Fibroblast of lung (primary cell): Measurements from ENCODE around the gene GAS7. TPM values are rescaled to one million over a fixed set of nuclear protein-coding genes. Genes with fewer than 3 reads are reported as not detected.

Experiments
- DNase-seq, 2 donors: peaks; one replicate each; pipeline versions ENCODE4 v3.0.0 to v3.0.0-alpha.2; 2010; ENCODE audit warnings: low read depth in 2 of 2
- H2AFZ ChIP-seq: 2 replicates; pipeline ENCODE4 v1.5.1; 2012; ENCODE audit warnings: low read length, control low read depth, inconsistent platforms
- H3K27ac ChIP-seq: 2 replicates; pipeline ENCODE4 v1.5.1; 2011; ENCODE audit warnings: low read length, control low read depth; ENCODE audit not compliant: insufficient read depth
- H3K27me3 ChIP-seq: 2 replicates; pipeline ENCODE4 v1.5.1; 2011; ENCODE audit warnings: mild to moderate bottlenecking, low read length; ENCODE audit not compliant: control insufficient read depth, insufficient read depth
- H3K36me3 ChIP-seq: 2 replicates; pipeline ENCODE4 v1.5.1; 2011; ENCODE audit warnings: low read length; ENCODE audit not compliant: control insufficient read depth, insufficient read depth
- H3K4me1 ChIP-seq: 2 replicates; pipeline ENCODE4 v1.5.1; 2011; ENCODE audit warnings: low read length; ENCODE audit not compliant: control insufficient read depth, insufficient read depth; ENCODE audit errors: extremely low read depth
- H3K4me2 ChIP-seq: 2 replicates; pipeline ENCODE4 v1.5.1; 2011; ENCODE audit warnings: low read length, control low read depth; ENCODE audit not compliant: insufficient read depth; ENCODE audit errors: extremely low read depth
- H3K4me3 ChIP-seq, 4 experiments: fragments of 200-600 bp in 1 of 4; sonication (generic) in 1 of 4; replicated peaks in 1 of 4; 2 replicates each; pipeline ENCODE4 v1.5.1; 2011 to 2016; ENCODE audit warnings: low read length in 4 of 4, low read depth in 3 of 4, mild to moderate bottlenecking in 3 of 4, control low read depth in 2 of 4, inconsistent platforms in 1 of 4, mixed read lengths in 1 of 4; ENCODE audit not compliant: insufficient read depth in 1 of 4; ENCODE audit errors: control extremely low read depth in 1 of 4
- H3K79me2 ChIP-seq: 2 replicates; pipeline ENCODE4 v1.5.1; 2012; ENCODE audit warnings: mild to moderate bottlenecking, low read length, inconsistent platforms; ENCODE audit not compliant: control insufficient read depth, insufficient read depth
- H3K9ac ChIP-seq: 2 replicates; pipeline ENCODE4 v1.5.1; 2011; ENCODE audit warnings: mild to moderate bottlenecking, low read length, control low read depth; ENCODE audit not compliant: insufficient read depth
- H3K9me3 ChIP-seq: 2 replicates; pipeline ENCODE4 v1.5.1; 2012; ENCODE audit warnings: low read depth, low read length; ENCODE audit not compliant: control insufficient read depth, insufficient read depth
- H4K20me1 ChIP-seq: 2 replicates; pipeline ENCODE4 v1.5.1; 2011; ENCODE audit warnings: low read length; ENCODE audit not compliant: control insufficient read depth, insufficient read depth; ENCODE audit errors: extremely low read depth
- EZH2 ChIP-seq: IDR thresholded peaks from 2 replicates; pipeline ENCODE4 v1.5.1; 2012; ENCODE audit warnings: low read length, control low read depth, mild to moderate bottlenecking; ENCODE audit errors: missing control alignments
- polyA plus RNA-seq, 2 donors: library from polyadenylated mRNA; depleted of rRNA in 1 of 2; stranded (reverse) in 1 of 2; unstranded in 1 of 2; fragments of >200 nt; gene quantifications; 2 replicates each; pipeline ENCODE4 v1.2.1, GENCODE V29; 2011 to 2012; ENCODE audit warnings: missing spikeins in 1 of 2
- total RNA-seq: library from RNA; depleted of rRNA; stranded (reverse); fragments of >200 nt; gene quantifications from 2 replicates; pipeline ENCODE4 v1.2.1, GENCODE V29; 2014
- TF ChIP-seq, protein P1 (sequence below), 2 donors: IDR thresholded peaks in 1 of 2; conservative IDR thresholded peaks in 1 of 2; 1 replicate in 1 of 2; 2 replicates in 1 of 2; pipeline ENCODE4 v1.5.1; 2011 to 2012; ENCODE audit warnings: low read length in 2 of 2, control low read depth in 1 of 2, inconsistent platforms in 1 of 2, low read depth in 1 of 2, mild to moderate bottlenecking in 1 of 2

The GAS7 gene
- total and polyA plus RNA-seq, 2 donors (not counting 1 experiment from before 2014, with no cell fraction given) = 0.58 to 2.6 TPM

DNA sequence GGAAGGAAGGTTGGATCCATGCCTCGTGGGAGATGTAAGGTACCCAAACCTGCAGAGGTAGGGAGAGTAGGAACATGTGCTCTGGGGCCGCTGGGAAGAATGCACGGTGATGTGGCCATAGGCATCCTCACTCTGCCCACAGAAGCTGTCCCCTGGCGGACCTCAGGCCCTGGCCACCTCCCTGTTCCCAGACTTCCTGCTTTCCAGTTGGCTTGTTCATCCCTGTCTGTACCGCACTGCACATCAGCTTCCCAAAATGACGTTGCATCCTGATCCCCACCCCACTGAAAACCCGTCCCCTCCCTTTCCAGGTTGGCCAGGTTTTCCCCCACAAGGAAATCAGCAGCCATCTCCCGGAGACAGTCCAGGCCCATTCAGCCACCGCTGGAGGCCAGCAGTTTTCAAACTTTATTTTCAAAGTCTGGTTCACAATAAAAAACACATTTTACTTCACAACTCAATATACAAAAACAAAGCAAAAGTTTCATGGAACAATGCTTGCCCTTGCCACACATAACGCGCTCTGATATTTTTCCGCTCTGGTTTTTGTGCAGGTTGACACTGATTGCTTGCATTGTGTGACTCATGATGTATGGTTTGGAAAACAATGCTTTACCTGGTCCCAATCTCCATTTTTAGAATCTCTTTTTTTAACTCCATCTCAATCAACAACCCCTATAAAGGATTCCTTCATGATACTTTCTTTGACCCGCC is 143.0 kb downstream of the GAS7 start:
- no peak overlapping the region for H3K4me2 ChIP-seq
- no peak for DNase-seq
- H4K20me1 ChIP-seq = no peaks in the 10 kb centered on the region
- no peak overlapping the region for H3K9ac ChIP-seq
- H3K27ac ChIP-seq = no peak overlapping the region
- no peak overlapping the region for H3K4me3 ChIP-seq
- H2AFZ ChIP-seq = no peak overlapping the region
- H3K9me3 ChIP-seq = no peaks in the 10 kb centered on the region
- no peaks in the 10 kb centered on the region for H3K27me3 ChIP-seq
- H3K4me1 ChIP-seq = no peaks in the 10 kb centered on the region
- TF ChIP-seq, protein P1, sequence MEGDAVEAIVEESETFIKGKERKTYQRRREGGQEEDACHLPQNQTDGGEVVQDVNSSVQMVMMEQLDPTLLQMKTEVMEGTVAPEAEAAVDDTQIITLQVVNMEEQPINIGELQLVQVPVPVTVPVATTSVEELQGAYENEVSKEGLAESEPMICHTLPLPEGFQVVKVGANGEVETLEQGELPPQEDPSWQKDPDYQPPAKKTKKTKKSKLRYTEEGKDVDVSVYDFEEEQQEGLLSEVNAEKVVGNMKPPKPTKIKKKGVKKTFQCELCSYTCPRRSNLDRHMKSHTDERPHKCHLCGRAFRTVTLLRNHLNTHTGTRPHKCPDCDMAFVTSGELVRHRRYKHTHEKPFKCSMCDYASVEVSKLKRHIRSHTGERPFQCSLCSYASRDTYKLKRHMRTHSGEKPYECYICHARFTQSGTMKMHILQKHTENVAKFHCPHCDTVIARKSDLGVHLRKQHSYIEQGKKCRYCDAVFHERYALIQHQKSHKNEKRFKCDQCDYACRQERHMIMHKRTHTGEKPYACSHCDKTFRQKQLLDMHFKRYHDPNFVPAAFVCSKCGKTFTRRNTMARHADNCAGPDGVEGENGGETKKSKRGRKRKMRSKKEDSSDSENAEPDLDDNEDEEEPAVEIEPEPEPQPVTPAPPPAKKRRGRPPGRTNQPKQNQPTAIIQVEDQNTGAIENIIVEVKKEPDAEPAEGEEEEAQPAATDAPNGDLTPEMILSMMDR (conservative IDR thresholded peaks at IDR 0.05 in 1 of 2, IDR thresholded peaks at IDR 0.05 in 1 of 2; ENCODE audit: low read depth in 1 of 2, low read length in 2 of 2) = no peak
- TF ChIP-seq EZH2 = no peak
- no peaks in the 10 kb centered on the region for H3K36me3 ChIP-seq
- no peaks in the 10 kb centered on the region for H3K79me2 ChIP-seq

DNA sequence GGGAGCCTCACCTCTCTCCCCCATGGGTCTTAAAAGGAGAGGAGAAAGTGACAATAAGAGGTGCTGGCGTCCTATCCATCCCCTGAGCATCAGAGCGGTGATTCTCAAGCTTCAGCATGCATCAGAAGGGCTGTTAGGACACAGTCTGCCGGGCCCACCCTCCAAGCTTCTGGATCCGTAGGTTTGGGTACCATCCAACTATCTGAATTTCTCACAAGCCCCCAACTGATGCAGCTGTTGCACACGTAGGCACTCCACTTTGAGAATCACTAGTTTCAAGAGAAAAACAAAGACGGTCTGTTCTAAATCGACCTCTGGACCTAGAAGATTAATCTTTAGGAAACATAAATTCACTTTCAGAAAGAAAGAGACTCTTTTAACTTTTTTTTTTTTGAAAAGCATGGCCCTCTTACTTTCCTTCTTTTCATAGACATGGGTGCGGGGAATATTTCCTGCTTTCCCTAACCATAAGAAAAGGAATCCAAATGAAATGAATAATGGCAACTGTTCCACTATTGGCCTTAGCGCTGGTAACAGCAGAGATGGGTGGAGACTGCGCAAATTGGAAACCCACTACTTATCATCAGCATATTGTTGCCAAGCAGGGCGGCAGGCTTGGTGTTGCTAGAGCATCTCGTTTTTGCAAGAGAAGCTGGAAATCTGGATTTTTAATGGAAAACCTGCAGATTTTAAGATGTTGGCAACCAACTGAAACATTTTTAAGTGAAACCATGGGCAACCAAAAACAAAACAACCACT is 144.4 kb downstream of the GAS7 start:
- H3K27me3 ChIP-seq = no peaks in the 10 kb centered on the region
- no peaks in the 10 kb centered on the region for H3K79me2 ChIP-seq
- H3K9me3 ChIP-seq = no peaks in the 10 kb centered on the region
- no peak overlapping the region for H2AFZ ChIP-seq
- H3K4me1 ChIP-seq = no peaks in the 10 kb centered on the region
- no peak overlapping the region for H3K27ac ChIP-seq
- DNase-seq = no peak
- no peaks in the 10 kb centered on the region for H3K36me3 ChIP-seq
- no peak overlapping the region for H3K4me3 ChIP-seq
- no peak overlapping the region for H3K4me2 ChIP-seq
- TF ChIP-seq, protein P1 (conservative IDR thresholded peaks at IDR 0.05 in 1 of 2, IDR thresholded peaks at IDR 0.05 in 1 of 2; ENCODE audit: low read depth in 1 of 2, low read length in 2 of 2) = no peak
- TF ChIP-seq EZH2 = no peak
- H3K9ac ChIP-seq = no peak overlapping the region
- H4K20me1 ChIP-seq = no peaks in the 10 kb centered on the region

DNA sequence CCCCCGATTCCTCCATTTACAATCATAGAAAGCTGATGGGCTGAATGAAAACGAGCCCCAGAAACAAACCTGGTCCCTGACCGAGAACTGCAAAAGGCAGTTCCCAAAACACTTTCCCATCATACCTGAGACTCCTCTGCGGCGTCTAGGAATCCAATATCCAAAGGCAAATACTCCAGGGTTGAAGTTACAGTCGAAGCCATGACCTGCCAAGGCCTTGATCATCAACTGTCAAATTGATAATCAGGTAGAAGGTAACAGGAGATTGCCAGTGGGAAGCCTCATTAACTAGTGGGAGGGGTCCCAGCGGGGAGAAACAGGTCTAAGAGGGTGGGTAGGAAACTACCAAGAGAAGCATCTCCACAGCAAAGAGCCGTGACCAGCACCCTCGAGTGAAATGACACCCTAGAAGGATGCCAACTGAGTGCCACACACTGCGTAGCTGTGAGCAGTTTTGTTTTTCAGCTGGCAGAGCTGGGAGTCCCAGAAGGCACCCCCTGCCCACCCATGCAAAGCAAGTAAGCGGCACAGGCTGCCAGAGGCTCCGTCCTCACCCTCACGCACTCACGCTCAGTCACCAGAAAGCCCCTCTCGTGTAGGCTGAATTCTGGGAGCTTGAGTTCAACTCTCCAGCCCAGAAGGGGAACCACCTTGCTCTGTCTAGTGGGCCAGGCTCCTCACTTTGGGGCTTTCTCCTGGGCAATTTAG is 146.1 kb downstream of the GAS7 start:
- Histone ChIP-seq H3K9ac (no peak overlapping the region), H3K27me3 (no peaks in the 10 kb centered on the region), H3K4me2 (no peak overlapping the region), H3K4me3 (no peak overlapping the region), H3K4me1 (no peaks in the 10 kb centered on the region), H3K79me2 (no peaks in the 10 kb centered on the region), H3K9me3 (no peaks in the 10 kb centered on the region), H4K20me1 (no peaks in the 10 kb centered on the region), H2AFZ (no peak overlapping the region), H3K27ac (no peak overlapping the region), H3K36me3 (no peaks in the 10 kb centered on the region)
- TF ChIP-seq EZH2 = no peak
- DNase-seq = no peak
